Measurements from ENCODE around the gene FAM187B. TPM values are rescaled to one million over a fixed set of nuclear protein-coding genes. Genes with fewer than 3 reads are reported as not detected.
A peak's percentile ranks its signal among the peaks of the same experiment; 100 is the strongest.

FAM187B gene
- total and polyA plus RNA-seq, 3 donors from 2014 or later, result 18.4 to 105 (median 79.2) TPM

DNA sequence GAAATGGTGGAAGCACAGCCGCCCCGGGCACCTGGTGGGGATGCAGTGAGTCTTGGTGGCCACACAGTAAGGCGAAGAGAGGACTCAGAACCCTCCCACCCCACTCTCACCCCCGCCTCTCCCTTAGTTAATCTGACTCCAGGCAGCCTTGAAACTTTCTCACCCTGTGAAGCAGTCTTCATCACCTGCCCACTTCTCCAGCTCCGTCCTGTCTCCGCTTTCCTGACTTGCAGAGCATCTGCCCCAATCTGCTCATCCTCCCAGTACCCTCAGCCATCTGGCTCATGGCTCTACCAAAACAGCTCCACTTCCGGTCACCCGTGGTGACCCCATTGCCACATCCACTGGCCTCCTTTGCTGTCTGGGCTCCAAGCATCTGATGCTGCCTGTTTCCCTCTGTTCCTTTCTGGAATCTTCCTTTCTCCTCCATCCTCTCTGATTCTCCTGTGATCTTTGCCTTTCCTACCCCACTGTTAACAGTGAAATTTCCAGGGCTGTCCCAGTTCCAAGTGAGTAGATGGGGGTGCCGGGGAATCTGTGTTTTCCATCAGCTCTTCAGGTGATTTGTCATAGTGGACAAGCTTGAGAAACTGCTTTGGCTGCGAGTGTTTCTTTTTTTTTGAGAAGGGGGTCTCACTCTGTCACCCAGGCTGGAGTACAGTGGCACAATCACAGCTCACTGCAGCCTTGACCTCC lies 44.6 kb upstream of the FAM187B start:
- intact Hi-C loops (cut with DNase I; ENCODE audit: low total_unique reads), result no loop called here
- Histone ChIP-seq H3K36me3 (ENCODE audit: low read depth, missing control alignments) (no peaks in the 10 kb centered on the region), H3K27me3 (no peaks in the 10 kb centered on the region), H3K27ac (no peak overlapping the region), H3K4me3 (no peak overlapping the region), H3K4me1 (peaks cover 6% of the 10 kb centered on the region), H3K9me3 (no peaks in the 10 kb centered on the region)
- DNase-seq, result no peak
- WGBS, 2 donors, result 75 to 81% methylated on average over 10 of the region's 10 CpGs
- TF ChIP-seq, protein P1, sequence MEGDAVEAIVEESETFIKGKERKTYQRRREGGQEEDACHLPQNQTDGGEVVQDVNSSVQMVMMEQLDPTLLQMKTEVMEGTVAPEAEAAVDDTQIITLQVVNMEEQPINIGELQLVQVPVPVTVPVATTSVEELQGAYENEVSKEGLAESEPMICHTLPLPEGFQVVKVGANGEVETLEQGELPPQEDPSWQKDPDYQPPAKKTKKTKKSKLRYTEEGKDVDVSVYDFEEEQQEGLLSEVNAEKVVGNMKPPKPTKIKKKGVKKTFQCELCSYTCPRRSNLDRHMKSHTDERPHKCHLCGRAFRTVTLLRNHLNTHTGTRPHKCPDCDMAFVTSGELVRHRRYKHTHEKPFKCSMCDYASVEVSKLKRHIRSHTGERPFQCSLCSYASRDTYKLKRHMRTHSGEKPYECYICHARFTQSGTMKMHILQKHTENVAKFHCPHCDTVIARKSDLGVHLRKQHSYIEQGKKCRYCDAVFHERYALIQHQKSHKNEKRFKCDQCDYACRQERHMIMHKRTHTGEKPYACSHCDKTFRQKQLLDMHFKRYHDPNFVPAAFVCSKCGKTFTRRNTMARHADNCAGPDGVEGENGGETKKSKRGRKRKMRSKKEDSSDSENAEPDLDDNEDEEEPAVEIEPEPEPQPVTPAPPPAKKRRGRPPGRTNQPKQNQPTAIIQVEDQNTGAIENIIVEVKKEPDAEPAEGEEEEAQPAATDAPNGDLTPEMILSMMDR (IDR thresholded peaks at IDR 0.05), result no peak
- no peak for TF ChIP-seq POLR2A (IDR thresholded peaks at IDR 0.05)

DNA sequence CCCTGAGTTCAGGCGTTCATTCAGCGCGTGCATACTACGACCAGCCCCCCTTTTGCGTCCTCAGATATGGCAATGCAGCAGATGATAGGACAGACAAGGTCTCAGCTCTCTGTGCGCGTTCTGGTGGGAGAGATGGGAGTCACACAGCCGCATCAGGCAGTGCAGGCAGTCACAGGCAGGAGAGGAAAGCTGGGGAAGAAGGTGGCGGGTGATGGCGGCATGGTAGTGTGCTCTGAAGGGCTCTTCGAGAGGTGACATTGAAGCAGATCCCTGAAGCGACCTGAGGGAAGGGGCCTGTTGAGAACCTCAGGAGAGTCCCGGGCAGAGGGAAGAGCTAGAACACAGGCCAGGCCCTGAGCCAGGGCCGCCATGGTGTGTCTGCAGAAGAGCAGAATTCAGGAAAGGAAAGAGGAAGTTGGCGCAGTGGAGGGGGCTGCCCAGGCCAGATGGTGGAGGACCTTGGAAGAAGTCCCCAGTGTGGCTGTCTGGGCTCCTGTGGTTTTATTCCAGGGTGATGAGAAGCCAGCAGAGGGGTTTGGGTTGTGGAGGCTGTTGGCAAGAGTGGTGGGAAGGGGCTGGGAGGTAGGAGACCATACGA lies 43.7 kb upstream of the FAM187B start:
- TF ChIP-seq POLR2A (IDR thresholded peaks at IDR 0.05), result no peak
- TF ChIP-seq, protein P1 (IDR thresholded peaks at IDR 0.05), result no peak
- intact Hi-C loops (cut with DNase I; ENCODE audit: low total_unique reads), result no loop called here
- WGBS, 2 donors, result 85 to 86% methylated on average over 16 of the region's 16 CpGs
- Histone ChIP-seq H3K4me3 (no peak overlapping the region), H3K9me3 (no peaks in the 10 kb centered on the region), H3K27me3 (no peaks in the 10 kb centered on the region), H3K27ac (no peak overlapping the region), H3K36me3 (ENCODE audit: low read depth, missing control alignments) (no peaks in the 10 kb centered on the region), H3K4me1 (peaks cover 6% of the 10 kb centered on the region)
- DNase-seq, result no peak

DNA sequence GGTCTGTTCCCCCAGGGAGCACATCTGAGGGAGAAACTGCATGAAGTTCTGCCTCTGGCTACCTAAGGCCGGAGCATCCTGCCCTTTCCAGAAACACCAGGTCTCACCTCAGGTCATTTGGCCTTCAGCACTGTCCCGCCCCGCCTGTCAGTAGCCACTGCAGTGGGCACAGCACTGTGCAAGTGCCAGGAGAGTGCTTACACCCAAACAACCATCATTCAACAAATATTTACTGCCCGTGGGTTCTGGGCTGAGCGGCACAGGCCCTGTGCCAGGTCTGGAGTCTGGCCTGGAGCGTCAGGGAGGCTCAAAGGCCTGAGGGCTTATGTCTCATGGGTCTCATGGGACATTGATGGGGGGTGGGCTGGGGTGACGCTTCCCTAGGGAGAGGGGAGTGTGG lies 43.0 kb upstream of the FAM187B start:
- Histone ChIP-seq H3K27me3 (no peaks in the 10 kb centered on the region), H3K9me3 (no peaks in the 10 kb centered on the region), H3K4me3 (no peak overlapping the region), H3K36me3 (ENCODE audit: low read depth, missing control alignments) (no peaks in the 10 kb centered on the region), H3K4me1 (peaks cover 12% of the 10 kb centered on the region), H3K27ac (no peak overlapping the region)
- 77 to 93% methylated on average over 4 to 7 of the region's 7 CpGs for WGBS, 2 donors
- TF ChIP-seq, protein P1 (IDR thresholded peaks at IDR 0.05), result no peak
- no peak for TF ChIP-seq POLR2A (IDR thresholded peaks at IDR 0.05)
- DNase-seq, result no peak
- intact Hi-C loops (cut with DNase I; ENCODE audit: low total_unique reads), result no loop called here

DNA sequence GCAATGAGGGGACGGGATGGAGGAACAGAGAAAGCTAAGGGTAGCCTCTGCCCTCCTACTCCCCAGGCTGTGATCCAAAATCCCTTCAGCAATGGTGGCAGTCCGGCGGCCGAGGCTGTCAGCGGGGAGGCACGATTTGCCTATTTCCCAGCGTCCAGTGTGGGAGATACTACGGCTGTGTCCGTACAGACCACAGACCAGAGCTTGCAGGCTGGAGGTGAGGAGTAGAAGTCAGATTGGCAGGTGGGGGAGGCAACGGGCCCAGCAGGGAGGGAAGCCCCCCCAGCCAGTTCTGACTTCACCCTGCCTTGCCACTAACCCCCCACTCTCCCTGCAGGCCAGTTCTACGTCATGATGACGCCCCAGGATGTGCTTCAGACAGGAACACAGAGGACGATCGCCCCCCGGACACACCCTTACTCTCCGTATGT lies 41.9 kb upstream of the FAM187B start:
- H3K4me3 ChIP-seq, result no peak overlapping the region
- 60 to 76% methylated on average over 16 of the region's 16 CpGs for WGBS, 2 donors
- H3K4me1 ChIP-seq, result peaks cover 24% of the 10 kb centered on the region
- H3K27me3 ChIP-seq, result no peaks in the 10 kb centered on the region
- no peaks in the 10 kb centered on the region for H3K36me3 ChIP-seq (ENCODE audit: low read depth, missing control alignments)
- peak overlapping the region in 1 of 2 donors; percentile 98 for H3K27ac ChIP-seq
- no peaks in the 10 kb centered on the region for H3K9me3 ChIP-seq
- intact Hi-C loops (cut with DNase I; ENCODE audit: low total_unique reads), result no loop called here
- TF ChIP-seq, protein P1 (IDR thresholded peaks at IDR 0.05), result no peak
- TF ChIP-seq POLR2A (IDR thresholded peaks at IDR 0.05), result no peak
- DNase-seq, result no peak
